Tibial nerve (tissue), 4 donors: ENCODE data around the gene FCGR1A. TPM values are rescaled to one million over a fixed set of nuclear protein-coding genes. Genes with fewer than 3 reads are reported as not detected.
"Not testable (repeated sequence)": the region's sequence is repeated elsewhere in the genome, so short reads cannot be mapped to it uniquely, and the experiment has no call there.

Experiments
- DNase-seq, 2 donors: peaks; one replicate each; pipeline ENCODE4 v3.0.0-alpha.2; 2019; ENCODE audit warnings: low spot score in 2 of 2
- H3K27ac ChIP-seq, 4 donors: fragments of 200-600 bp; sonication (generic) in 3 of 4; one replicate each; pipeline ENCODE4 v1.5.1; 2017 to 2019; ENCODE audit warnings: mild to moderate bottlenecking in 1 of 4
- H3K27me3 ChIP-seq, 2 donors: fragments of 200-600 bp; sonication (generic) in 1 of 2; one replicate each; pipeline versions ENCODE4 v1.5.1 to v1.6.0; 2017 to 2019
- H3K36me3 ChIP-seq, 3 donors: fragments of 200-600 bp; sonication (generic); one replicate each; pipeline ENCODE4 v1.5.1; 2018 to 2019
- H3K4me1 ChIP-seq, 4 donors: fragments of 200-600 bp; sonication (generic) in 3 of 4; one replicate each; pipeline ENCODE4 v1.5.1; 2017 to 2019
- H3K4me3 ChIP-seq, 4 donors: fragments of 200-600 bp; sonication (generic) in 3 of 4; one replicate each; pipeline ENCODE4 v1.5.1; 2017 to 2019; ENCODE audit warnings: mild to moderate bottlenecking in 1 of 4, moderate library complexity in 1 of 4
- H3K9me3 ChIP-seq, 4 donors: fragments of 200-600 bp; sonication (generic) in 3 of 4; one replicate each; pipeline ENCODE4 v1.5.1; 2017 to 2019
- WGBS, 2 donors: methylation state at CpG; one replicate each; pipeline ENCODE4 v1.1.5; 2018; 5-methylcytosine and 5-hydroxymethylcytosine counted together
- total RNA-seq, 4 donors: library from RNA; depleted of rRNA; stranded (reverse); fragments of >200 nt; gene quantifications; one replicate each; pipeline ENCODE4 v1.1.0, GENCODE V29; 2016

FCGR1A gene
- total RNA-seq, 4 donors from 2014 or later, result 1.4 to 22.5 (median 3.7) TPM

DNA sequence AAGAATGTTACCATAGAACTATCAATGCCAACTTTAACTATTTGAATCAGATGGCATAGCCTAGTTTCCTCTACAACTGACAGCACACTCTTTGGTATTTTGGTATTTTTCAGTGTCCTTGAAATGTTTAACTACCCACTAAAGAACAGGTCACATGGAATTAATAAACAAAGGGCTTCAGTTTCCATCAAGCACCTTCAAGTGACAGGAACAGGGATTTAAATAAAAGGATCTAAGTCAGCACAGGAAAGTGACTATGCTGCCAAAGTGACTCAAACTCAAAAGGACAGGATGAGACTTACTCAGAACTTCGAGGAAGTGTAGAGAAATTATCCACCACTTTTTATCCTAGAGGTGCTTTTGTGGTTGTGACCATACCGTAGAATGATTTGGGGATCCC is 20.2 kb upstream of the FCGR1A start:
- not testable (repeated sequence) for H3K4me1 ChIP-seq, H3K36me3 ChIP-seq, H3K4me3 ChIP-seq, H3K27ac ChIP-seq, H3K27me3 ChIP-seq, H3K9me3 ChIP-seq, DNase-seq
- 50 to 86% methylated on average over 1 to 2 of the region's 2 CpGs for WGBS, 2 donors

DNA sequence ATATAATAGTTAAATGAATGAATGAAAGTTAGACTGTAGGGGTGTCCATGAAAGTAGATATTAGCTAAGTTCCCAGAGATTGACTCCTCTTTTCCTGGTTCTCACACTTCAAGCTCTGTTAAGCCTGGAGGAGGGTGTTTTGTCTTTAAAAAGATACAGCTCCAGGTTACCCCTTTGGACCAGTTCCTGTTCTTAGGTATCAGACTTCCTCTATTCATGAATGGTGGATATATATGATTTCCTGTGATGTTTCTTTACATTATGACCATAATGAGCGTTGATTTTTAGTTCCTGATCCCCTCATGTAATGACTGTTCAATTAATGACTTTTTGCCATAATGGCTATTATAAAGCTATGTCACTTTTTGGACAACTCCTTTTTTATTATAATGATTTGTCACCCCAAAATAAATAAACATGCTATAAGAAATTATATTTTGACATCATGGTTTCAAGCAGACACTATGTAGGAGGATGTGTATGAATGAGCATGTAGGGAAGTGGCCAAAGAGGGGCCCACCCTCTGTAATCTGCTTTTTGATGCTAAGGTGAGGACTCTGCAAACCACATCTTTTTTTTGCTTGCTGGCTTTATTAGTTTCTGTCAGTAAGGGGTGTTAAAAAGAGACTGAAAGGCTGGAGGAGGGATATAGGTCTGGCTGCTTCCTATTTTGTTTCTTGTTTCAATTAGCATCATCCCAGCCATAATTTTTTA is 18.2 kb upstream of the FCGR1A start:
- not testable (repeated sequence) for H3K4me3 ChIP-seq, H3K4me1 ChIP-seq, H3K27ac ChIP-seq, H3K36me3 ChIP-seq, H3K9me3 ChIP-seq, H3K27me3 ChIP-seq, DNase-seq
- 63 to 75% methylated on average over 1 of the region's 1 CpG for WGBS, 2 donors

DNA sequence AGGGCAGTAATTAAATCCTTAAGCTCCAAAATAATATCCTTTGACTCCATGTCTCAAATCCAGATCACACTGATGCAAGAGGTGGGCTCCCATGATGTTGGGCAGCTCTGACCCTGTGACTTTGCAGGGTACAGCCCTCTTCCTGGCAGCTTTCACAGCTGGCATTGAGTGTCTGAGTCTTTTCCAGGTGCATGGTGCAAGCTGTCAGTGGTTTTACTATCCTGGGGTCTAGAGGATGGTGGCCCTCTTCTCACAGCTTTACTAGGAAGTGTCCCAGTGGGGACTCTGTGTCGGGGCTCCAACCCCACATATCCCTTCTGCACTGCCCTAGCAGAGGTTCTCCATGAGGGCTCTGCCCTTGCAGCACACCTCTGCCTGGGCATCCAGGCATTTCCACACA is 16.3 kb upstream of the FCGR1A start:
- 80% methylated on average over 1 of the region's 1 CpG; no CpG with 5 or more reads in 1 of the 2 donors for WGBS, 2 donors
- H3K4me3 ChIP-seq, DNase-seq, H3K4me1 ChIP-seq, H3K9me3 ChIP-seq, H3K27me3 ChIP-seq, H3K36me3 ChIP-seq, H3K27ac ChIP-seq: not testable (repeated sequence)

DNA sequence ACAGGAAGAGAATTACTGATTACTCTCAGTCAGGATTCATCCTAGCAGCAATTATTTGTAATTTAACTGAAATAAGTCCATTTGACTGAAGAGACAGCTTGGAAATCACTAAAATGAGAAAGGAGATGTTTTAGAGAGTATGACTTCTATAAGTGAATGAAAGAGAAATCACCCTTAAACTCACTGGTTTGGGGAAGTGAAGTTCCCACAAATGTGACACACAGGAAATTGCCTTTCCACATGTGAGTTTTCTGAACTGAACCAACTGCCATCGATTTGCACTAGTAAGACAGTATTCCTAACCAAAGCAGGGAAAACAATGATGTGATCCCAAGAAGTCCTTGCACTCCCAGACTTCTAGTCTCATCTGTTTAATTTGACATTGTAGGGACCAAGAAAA is 13.3 kb upstream of the FCGR1A start:
- no CpG with 5 or more reads among the region's 1 CpG for WGBS, 2 donors
- not testable (repeated sequence) for H3K9me3 ChIP-seq, H3K4me3 ChIP-seq, H3K27me3 ChIP-seq, DNase-seq, H3K36me3 ChIP-seq, H3K4me1 ChIP-seq, H3K27ac ChIP-seq

DNA sequence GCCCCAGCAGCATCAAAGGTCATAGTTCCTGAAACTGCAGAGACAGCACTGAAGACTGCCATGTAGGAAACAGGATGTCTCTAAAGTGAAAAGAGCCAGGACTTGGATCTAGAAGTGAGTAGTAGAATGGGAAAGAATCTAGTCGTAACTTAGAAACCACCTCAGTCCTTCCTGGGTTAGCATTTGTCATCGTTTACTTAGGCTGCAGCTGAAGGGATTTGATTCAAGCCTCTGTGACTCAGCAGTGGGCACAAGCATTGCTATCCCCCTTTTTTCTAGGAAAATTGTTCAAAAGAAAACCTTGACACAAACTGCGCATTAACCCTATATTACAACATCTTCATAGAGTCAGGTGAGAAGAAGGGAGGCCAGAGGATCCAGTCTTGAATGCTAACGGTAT is 11.8 kb upstream of the FCGR1A start:
- 63 to 68% methylated on average over 3 to 4 of the region's 4 CpGs for WGBS, 2 donors
- not testable (repeated sequence) for H3K27me3 ChIP-seq, DNase-seq, H3K4me1 ChIP-seq, H3K4me3 ChIP-seq, H3K9me3 ChIP-seq, H3K27ac ChIP-seq, H3K36me3 ChIP-seq

DNA sequence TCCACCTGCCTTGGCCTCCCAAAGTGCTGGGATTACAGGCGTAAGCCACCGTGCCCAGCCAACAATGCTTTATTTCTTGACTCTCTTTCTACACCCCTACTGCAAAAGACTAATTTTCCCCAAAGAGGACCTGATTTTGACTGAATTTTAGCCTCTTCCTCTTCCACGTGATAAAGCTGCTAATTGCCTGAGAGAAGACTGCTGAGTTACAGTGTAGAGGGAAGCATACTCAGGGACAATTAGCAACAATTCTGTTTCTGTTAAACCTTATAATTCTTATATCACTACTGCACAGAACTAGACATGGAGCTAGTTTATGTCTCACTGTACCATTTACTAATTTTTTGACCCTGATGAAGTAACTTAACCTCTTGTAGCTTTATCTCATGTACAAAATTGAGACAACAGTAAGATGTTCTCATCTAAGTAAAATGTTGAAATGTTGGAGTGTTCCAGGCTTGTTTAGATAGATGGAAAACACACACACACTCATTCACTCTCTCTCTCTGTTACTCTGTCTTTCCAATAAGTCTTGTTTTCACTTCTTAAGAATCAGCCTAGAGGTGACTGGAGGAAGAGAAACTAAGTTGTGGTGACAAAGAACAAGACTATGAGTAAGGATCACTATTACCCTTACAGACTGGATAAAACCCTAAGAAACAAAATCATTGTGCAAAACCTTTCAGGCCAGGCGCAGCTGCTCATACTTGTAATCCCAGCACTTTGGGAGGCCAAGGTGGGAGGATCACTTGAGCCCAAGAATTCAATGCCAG is 10.7 kb upstream of the FCGR1A start:
- not testable (repeated sequence) for DNase-seq, H3K27ac ChIP-seq, H3K4me3 ChIP-seq, H3K36me3 ChIP-seq, H3K9me3 ChIP-seq, H3K4me1 ChIP-seq, H3K27me3 ChIP-seq
- 71% methylated on average over 1 of the region's 4 CpGs; no CpG with 5 or more reads in 1 of the 2 donors for WGBS, 2 donors

DNA sequence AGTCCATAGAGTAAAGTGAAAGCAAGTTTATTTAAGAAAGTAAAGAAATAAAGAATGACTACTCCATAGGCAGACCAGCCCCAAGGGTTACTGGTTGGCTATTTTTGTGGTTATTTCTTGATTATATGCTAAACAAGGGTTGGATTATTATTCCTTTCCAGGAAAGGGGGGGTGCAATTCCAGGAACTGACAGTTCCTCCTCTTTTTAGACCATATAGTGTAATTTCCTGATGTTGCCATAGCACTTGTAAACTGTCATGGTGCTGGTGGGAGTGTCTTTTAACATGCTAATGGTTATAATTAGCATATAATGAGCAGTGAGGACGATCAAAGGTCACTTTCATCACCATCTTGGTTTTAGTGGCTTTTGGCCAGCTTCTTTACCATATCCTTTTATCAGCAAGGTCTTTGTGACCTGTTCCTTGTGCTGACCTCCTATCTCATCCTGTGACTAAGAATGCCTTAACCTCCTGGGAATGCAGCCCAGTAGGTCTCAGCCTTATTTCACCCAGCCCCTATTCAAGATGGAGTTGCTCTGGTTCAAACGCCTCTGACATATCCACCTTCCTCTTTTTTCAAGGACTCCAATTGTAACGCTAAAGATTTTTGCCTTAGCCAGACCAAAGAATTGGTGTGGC is 6.9 kb upstream of the FCGR1A start:
- not testable (repeated sequence) for H3K27me3 ChIP-seq, H3K36me3 ChIP-seq, H3K4me3 ChIP-seq, H3K27ac ChIP-seq, DNase-seq, H3K4me1 ChIP-seq, H3K9me3 ChIP-seq
- WGBS, 2 donors, result 9 to 38% methylated on average over 1 of the region's 3 CpGs

DNA sequence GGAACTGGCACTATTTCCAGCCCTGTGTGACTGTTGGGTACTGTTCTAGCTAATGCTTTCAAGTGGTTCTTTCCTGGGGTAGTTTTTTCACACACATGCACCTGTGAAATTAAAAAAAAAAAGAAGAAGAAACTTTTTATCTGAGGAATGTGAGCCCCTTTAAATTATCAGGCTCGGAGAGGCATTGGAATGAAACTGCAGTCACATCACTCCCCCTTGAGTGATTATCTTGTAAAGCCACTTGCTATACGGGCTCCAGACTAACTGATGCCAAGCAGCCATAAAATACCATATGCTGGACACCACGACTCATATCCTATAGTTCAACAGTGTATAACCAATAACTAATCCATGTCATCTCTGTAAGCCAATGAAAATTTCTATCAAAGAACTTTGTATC is 5.4 kb upstream of the FCGR1A start:
- H3K27me3 ChIP-seq, H3K27ac ChIP-seq: not testable (repeated sequence)
- 13 to 27% methylated on average over 1 of the region's 3 CpGs for WGBS, 2 donors

DNA sequence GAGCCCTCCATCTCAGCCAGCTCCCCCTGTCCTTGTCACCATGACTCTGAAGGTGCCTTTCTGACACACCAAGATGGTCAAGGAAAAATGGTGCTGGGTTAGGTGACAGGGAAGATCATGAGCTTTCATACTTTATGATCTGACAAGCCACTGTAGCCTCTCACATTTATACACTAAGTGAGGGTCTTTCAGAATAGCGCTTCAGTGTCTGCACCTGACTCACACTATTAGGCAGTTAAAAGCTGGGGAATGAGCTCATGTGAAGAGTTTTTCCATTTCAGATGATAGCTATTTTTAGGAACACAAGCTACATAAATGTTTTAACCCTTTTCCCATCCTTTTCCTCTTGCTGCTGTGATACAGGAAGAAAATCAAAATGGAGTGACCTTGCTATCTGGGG is 4.2 kb upstream of the FCGR1A start:
- H3K4me3 ChIP-seq, H3K9me3 ChIP-seq, H3K27ac ChIP-seq, H3K27me3 ChIP-seq, H3K4me1 ChIP-seq, DNase-seq, H3K36me3 ChIP-seq: not testable (repeated sequence)
- WGBS, 2 donors, result 40 to 60% methylated on average over 1 of the region's 1 CpG

More for the DNA sequence above, 5.4 kb upstream of the FCGR1A start:
- not testable (repeated sequence) for H3K4me1 ChIP-seq, H3K36me3 ChIP-seq, H3K4me3 ChIP-seq, DNase-seq, H3K9me3 ChIP-seq

DNA sequence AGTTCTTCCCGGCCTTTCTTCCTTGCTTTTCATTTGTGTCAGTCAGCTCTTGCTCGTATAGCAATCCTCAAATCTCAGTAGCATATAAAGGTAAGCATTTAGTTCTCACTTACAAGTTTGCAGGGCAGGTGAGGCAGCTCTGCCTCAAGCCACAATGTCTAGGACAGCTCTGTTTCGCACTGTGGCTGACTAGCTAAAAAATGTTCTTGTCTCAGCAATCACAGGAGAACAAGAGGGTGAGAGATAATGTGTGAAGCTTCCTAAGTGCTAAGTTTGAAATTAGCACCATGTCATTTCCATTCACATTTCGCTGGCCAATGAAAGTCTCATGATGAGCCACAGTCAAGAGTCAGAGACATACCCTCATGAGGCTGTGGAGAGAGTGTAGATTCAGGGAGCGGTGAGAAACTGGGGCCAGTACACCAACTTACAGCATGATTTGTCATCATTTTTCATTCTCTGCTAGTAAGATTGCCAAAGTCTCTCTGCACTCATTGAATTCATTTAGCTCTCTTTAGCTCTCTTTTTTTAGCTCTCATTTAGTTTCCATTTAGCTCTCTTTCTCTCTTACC is 995 bp upstream of the FCGR1A start:
- WGBS, 2 donors, result 81 to 84% methylated on average over 5 of the region's 5 CpGs
- H3K27ac ChIP-seq, H3K4me1 ChIP-seq, H3K9me3 ChIP-seq, H3K27me3 ChIP-seq, H3K36me3 ChIP-seq, H3K4me3 ChIP-seq, DNase-seq: not testable (repeated sequence)

DNA sequence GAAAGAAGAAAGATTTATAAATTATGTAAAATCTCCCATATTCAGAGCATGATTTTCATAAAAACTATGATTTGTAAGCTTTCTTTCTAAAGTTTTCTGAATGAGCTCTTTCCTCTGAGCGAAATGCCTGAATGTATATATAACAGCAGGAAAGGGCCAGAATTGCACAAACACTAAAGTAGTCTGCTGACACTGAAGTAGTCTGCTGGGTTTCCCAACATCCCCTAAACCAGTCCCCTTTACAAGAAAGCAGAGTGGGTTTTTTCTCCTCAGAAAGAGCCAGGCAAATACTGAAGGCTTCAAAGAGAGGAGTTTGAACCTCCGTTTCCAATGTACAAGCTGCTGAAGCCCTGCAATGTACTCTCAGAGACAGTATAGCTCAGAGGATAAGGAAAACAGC is 795 bp downstream of the FCGR1A start:
- H3K9me3 ChIP-seq, H3K4me1 ChIP-seq, H3K4me3 ChIP-seq, DNase-seq, H3K27me3 ChIP-seq, H3K27ac ChIP-seq, H3K36me3 ChIP-seq: not testable (repeated sequence)
- no CpG with 5 or more reads among the region's 2 CpGs for WGBS, 2 donors

DNA sequence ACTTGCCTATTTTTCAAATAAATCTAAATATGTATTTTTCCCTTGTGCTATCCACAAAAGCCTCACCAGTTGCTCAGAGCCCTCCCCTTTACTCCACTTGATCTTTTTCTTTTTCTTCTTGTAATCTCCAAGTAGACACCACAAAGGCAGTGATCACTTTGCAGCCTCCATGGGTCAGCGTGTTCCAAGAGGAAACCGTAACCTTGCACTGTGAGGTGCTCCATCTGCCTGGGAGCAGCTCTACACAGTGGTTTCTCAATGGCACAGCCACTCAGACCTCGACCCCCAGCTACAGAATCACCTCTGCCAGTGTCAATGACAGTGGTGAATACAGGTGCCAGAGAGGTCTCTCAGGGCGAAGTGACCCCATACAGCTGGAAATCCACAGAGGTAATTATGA is 1.4 kb downstream of the FCGR1A start:
- not testable (repeated sequence) for DNase-seq, H3K9me3 ChIP-seq
- WGBS, 2 donors, result 60% methylated on average over 2 of the region's 4 CpGs; no CpG with 5 or more reads in 1 of the 2 donors

DNA sequence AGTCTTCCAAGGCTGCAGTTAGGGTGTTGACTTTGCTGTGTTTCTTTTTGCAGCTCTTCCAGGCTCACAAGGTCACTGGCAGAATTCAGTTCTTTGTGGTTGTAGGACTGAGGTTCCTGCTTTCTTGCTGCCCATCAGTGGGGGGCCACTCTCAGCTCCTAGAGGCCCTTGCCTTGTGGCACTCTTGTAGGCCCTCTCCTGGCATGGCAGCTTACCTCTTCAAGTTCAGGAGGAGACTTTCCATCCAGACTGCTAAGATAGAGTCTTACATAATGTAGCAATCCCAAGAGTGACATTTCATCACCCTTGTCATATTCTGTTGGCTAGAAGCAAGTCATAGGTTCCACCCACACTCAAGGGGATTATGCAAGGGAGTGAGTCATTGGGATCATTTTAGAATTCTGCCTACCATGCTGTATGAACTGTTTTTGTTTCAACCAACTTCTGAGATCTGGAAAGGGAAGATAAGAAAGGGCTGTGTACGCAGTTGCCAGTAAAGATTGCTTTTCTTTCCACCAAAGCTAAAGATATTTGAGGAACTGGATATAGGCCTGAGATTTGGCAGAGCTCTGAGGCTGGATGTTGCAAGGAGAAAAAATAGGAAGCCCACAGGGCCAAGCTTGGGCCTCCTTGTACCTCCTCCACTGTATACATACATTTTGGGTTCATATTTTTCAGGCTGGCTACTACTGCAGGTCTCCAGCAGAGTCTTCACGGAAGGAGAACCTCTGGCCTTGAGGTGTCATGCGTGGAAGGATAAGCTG is 5.4 kb downstream of the FCGR1A start:
- H3K9me3 ChIP-seq, H3K4me3 ChIP-seq, H3K36me3 ChIP-seq, DNase-seq, H3K4me1 ChIP-seq, H3K27me3 ChIP-seq: not testable (repeated sequence)
- 55 to 77% methylated on average over 3 of the region's 3 CpGs for WGBS, 2 donors
- H3K27ac ChIP-seq, result peak overlapping the region in 1 of 4 donors; percentile 28

More for the DNA sequence above, 1.4 kb downstream of the FCGR1A start:
- not testable (repeated sequence) for H3K4me3 ChIP-seq, H3K4me1 ChIP-seq, H3K27ac ChIP-seq, H3K27me3 ChIP-seq, H3K36me3 ChIP-seq
